Body of pancreas (tissue), 4 donors: Measurements from ENCODE around the gene SLC17A2.

Source experiments
- CTCF ChIP-seq, 7 experiments: fragments of 450-650 bp in 4 of 7; fragments of 200-600 bp in 3 of 7; sonication (generic) in 3 of 7; IDR thresholded peaks; one replicate each; pipeline ENCODE4 v1.5.1; 2016 to 2019; ENCODE audit warnings: antibody characterized with exemption in 7 of 7
- POLR2A ChIP-seq, 3 donors: fragments of 450-650 bp; IDR thresholded peaks; one replicate each; pipeline ENCODE4 v1.6.1; 2016; ENCODE audit warnings: antibody characterized with exemption in 3 of 3, mild to moderate bottlenecking in 2 of 3

- TF ChIP-seq CTCF (IDR thresholded peaks at IDR 0.05) = no peak
- no peak for TF ChIP-seq POLR2A (IDR thresholded peaks at IDR 0.05)
Measured at GRCh38 chr6:25900843-25901242, 29.6 kb downstream of the SLC17A2 start.
